ENCODE results near the gene TSPOAP1.

The TSPOAP1 gene

GRCh38 chr17:58327363-58328194 is 1.0 kb downstream of the TSPOAP1 start:
- no peak for DNase-seq

GRCh38 chr17:58326609-58327362 is 1.8 kb downstream of the TSPOAP1 start:
- DNase-seq = no peak

- DNase-seq = no peak
These were observed 2.6 kb downstream of the TSPOAP1 start for GRCh38 chr17:58325976-58326468.

GRCh38 chr17:58325289-58325726 is 3.3 kb downstream of the TSPOAP1 start:
- peak in 2 of 3 experiments; percentile 74 to 76 for DNase-seq

- DNase-seq = peak; percentile 44 to 85 (median 84)
These were observed 3.9 kb downstream of the TSPOAP1 start for GRCh38 chr17:58324409-58325288.

- peak in 1 of 3 experiments; percentile 74 for DNase-seq
These were observed 4.6 kb downstream of the TSPOAP1 start for GRCh38 chr17:58324056-58324408.

- no peak for DNase-seq
These were observed 5.1 kb downstream of the TSPOAP1 start for GRCh38 chr17:58323366-58324055.

GRCh38 chr17:58322581-58323185 is 5.9 kb downstream of the TSPOAP1 start:
- no peak for DNase-seq

- no peak for DNase-seq
These were observed 6.7 kb downstream of the TSPOAP1 start for GRCh38 chr17:58321571-58322525.

GRCh38 chr17:58320570-58321323 is 7.8 kb downstream of the TSPOAP1 start:
- no peak for DNase-seq

GRCh38 chr17:58320163-58320558 is 8.4 kb downstream of the TSPOAP1 start:
- no peak for DNase-seq

- DNase-seq = no peak
These were observed 9.1 kb downstream of the TSPOAP1 start for GRCh38 chr17:58319173-58320162.

- DNase-seq = no peak
These were observed 9.9 kb downstream of the TSPOAP1 start for GRCh38 chr17:58318627-58319172.

- DNase-seq = no peak
These were observed 10.5 kb downstream of the TSPOAP1 start for GRCh38 chr17:58318065-58318481.

GRCh38 chr17:58317421-58318064 is 11.1 kb downstream of the TSPOAP1 start:
- peak in 2 of 3 experiments; percentile 26 to 31 for DNase-seq

- no peak for DNase-seq
These were observed 12.2 kb downstream of the TSPOAP1 start for GRCh38 chr17:58316260-58316960.

GRCh38 chr17:58315750-58316149 is 12.8 kb downstream of the TSPOAP1 start:
- DNase-seq = no peak

Data from NCI-H1417 (cell line).